ENCODE measurements around the gene OLA1.

The OLA1 gene

DNA sequence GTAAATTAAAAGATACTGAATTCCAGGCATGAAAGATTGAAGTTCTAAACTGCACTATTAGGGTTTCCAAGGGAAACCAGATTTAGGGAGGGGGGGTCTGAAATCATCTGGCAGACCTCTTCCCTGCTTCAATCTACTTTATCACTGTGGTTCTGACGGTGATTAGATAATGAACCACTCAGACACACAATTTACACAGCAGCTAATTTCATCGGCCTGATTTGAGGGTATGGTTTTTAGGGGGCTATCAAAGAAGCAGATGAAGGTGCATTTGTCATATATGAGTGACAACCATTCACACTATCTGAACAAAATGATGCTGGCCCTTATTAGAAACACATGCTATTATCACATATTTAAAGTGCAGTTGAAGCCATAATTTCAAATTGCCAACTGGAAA lies 106.0 kb downstream of the OLA1 start:
- no peak for DNase-seq (ENCODE audit: low read depth)
- no peak overlapping the region for H3K4me3 ChIP-seq (ENCODE audit: low read depth, low read length)

DNA sequence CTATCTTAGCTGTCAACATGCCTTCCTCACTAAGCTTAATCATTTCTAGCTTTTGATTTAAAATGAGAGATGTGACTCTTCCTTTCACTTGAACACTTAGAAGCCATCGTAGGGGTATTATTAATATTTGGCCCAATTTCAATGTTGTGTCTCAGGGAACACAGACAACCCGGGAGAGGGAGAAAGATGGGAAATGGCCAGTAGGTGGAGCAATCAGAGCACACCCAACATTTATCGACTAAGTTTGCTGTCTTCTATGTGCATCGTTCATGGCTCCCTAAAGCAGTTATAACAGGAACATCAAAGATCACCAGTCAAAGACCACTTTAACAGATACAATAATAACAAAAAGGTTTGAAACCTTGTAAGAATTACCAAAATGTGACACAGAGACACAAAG lies 110.2 kb downstream of the OLA1 start:
- no peak for DNase-seq (ENCODE audit: low read depth)
- H3K4me3 ChIP-seq (ENCODE audit: low read depth, low read length): no peak overlapping the region

DNA sequence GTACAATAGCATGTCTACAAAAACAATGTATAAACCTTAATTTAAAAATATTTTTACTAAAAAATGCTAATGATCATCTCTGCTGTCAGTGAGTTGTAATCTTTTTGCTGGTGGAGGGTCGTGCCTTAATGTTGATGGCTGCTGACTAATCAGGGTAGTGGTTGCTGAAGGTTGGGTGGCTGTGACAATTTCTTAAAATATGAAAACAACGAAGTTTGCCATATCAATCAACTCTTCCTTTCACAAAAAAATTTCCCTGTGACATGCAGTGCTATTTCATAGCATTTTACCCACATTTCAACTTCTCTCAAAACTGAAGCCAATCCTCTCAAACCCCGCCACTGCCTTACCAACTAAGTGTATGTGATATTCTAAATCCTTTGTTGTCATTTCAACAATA lies 112.4 kb downstream of the OLA1 start:
- no peak for DNase-seq (ENCODE audit: low read depth)
- no peak overlapping the region for H3K4me3 ChIP-seq (ENCODE audit: low read depth, low read length)

DNA sequence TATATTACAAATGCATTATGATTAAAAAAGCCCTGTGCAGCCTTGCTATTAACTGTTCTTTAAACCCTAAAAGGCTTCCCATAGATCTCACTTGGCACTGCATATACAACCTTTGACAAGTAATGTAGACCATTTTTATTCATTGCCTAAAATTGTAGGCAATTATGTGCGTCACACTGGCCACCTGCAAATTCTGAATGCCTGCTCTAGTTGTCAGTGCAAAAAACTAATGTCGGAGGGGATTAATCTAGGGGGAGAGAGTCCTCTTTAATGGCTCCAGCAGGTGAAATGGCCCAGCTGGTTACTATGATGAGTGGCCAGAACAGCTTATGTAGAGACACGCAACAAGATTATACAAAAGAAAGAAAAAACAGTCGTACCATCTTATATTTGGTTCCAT lies 123.2 kb downstream of the OLA1 start:
- DNase-seq (ENCODE audit: low read depth): no peak
- no peak overlapping the region for H3K4me3 ChIP-seq (ENCODE audit: low read depth, low read length)

DNA sequence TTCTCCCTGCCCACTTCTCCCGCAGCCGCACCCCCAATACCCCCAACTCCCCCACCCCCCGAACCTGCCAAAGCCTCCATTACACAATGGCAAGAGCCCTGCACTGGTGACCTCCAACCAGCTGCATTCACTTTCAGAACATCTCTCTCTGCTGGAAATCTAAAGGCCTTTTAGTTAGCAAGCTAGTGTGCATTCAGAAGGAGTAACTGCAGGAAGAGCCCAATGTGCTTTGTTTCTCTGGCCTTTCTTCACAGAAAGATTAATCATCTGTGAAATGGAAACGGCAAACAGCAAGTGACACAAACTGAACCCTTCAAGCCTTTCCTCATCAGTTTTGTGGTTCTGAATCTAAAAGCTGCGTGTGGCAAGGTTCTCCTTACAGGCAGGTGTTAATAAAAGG lies 124.2 kb downstream of the OLA1 start:
- H3K4me3 ChIP-seq (ENCODE audit: low read depth, low read length): no peak overlapping the region
- no peak for DNase-seq (ENCODE audit: low read depth)

- no peak overlapping the region for H3K4me3 ChIP-seq (ENCODE audit: low read depth, low read length)
- no peak for DNase-seq (ENCODE audit: low read depth)
These were observed 126.1 kb downstream of the OLA1 start for GRCh38 chr2:174122185-174122584.

DNA sequence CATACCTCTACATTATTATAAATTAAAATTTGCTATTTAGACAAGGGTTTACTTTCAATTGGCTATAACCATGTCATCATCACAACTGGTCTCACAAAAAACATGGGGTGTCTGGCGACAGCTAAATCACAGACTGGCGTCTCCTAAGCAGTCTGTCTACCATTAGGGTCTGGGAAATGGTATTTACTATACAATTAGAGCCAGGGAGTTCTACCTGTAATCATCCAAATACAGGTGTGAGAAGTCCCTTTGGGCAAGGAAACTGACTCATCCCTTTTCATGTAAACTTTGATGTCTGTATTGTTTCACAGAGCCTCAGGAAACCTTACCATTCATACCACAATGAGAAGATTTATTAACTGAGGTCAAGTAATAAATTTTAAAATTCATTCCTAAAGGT lies 126.7 kb downstream of the OLA1 start:
- H3K4me3 ChIP-seq (ENCODE audit: low read depth, low read length): no peak overlapping the region
- DNase-seq (ENCODE audit: low read depth): no peak

- no peak for DNase-seq (ENCODE audit: low read depth)
- no peak overlapping the region for H3K4me3 ChIP-seq (ENCODE audit: low read depth, low read length)
These were observed 127.2 kb downstream of the OLA1 start for GRCh38 chr2:174121175-174121574.

DNA sequence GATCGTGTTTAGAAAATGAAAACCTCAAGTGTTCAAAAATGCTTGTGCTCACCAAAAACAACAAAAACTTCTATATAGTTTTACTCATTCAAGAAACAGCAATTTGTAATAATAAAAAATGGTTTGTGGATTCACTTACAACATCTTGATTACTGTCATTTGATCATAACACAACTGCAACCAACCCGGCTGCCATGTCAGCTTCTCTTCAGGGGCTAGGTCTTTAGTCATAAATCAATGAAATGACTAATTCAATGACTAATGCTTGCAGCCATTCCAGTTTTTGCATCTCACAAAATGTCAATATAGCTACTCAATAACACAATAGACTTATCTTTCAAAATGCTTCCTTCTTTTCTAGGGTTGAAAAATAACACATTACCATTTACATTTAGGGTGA lies 128.0 kb downstream of the OLA1 start:
- DNase-seq (ENCODE audit: low read depth): no peak
- no peak overlapping the region for H3K4me3 ChIP-seq (ENCODE audit: low read depth, low read length)

- peak; percentile 43 for DNase-seq (ENCODE audit: low read depth)
- H3K4me3 ChIP-seq (ENCODE audit: low read depth, low read length): peak overlapping the region; percentile 8
These were observed 130.1 kb downstream of the OLA1 start for GRCh38 chr2:174117951-174118930.

- H3K4me3 ChIP-seq (ENCODE audit: low read depth, low read length): no peak overlapping the region
- no peak for DNase-seq (ENCODE audit: low read depth)
These were observed 136.3 kb downstream of the OLA1 start for GRCh38 chr2:174112073-174112472.

- DNase-seq (ENCODE audit: low read depth): no peak
- no peak overlapping the region for H3K4me3 ChIP-seq (ENCODE audit: low read depth, low read length)
These were observed 139.8 kb downstream of the OLA1 start for GRCh38 chr2:174108579-174108978.

GRCh38 chr2:174106736-174107135 lies 141.6 kb downstream of the OLA1 start:
- no peak overlapping the region for H3K4me3 ChIP-seq (ENCODE audit: low read depth, low read length)
- no peak for DNase-seq (ENCODE audit: low read depth)

- no peak for DNase-seq (ENCODE audit: low read depth)
- H3K4me3 ChIP-seq (ENCODE audit: low read depth, low read length): no peak overlapping the region
These were observed 153.8 kb downstream of the OLA1 start for GRCh38 chr2:174094542-174094941.

DNA sequence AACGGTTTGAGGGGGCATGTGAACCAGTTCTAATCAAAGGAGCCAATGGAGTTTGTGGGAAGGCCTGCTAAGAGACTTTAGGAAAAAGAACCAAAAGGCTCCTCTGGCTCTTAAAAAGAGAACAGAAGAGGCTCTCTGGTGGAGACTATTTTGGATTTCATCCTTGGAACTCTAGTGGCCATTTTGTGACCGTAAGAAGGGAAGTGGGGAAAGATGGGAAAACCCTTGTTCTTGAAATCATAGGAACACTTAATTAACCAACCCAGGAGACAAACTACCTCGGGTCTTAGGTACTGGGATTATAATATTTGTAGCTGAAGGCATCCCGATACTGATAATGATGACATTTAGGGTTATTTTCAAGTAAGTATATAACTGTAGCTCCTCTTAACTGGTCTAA lies 157.9 kb downstream of the OLA1 start:
- no peak overlapping the region for H3K4me3 ChIP-seq (ENCODE audit: low read depth, low read length)
- no peak for DNase-seq (ENCODE audit: low read depth)

- H3K4me3 ChIP-seq (ENCODE audit: low read depth, low read length): no peak overlapping the region
- no peak for DNase-seq (ENCODE audit: low read depth)
These were observed 159.4 kb downstream of the OLA1 start for GRCh38 chr2:174088706-174089460.

- no peak overlapping the region for H3K4me3 ChIP-seq (ENCODE audit: low read depth, low read length)
- no peak for DNase-seq (ENCODE audit: low read depth)
These were observed 161.6 kb downstream of the OLA1 start for GRCh38 chr2:174086708-174087107.

GRCh38 chr2:174085781-174086180 lies 162.6 kb downstream of the OLA1 start:
- no peak overlapping the region for H3K4me3 ChIP-seq (ENCODE audit: low read depth, low read length)
- no peak for DNase-seq (ENCODE audit: low read depth)

- no peak for DNase-seq (ENCODE audit: low read depth)
- no peak overlapping the region for H3K4me3 ChIP-seq (ENCODE audit: low read depth, low read length)
These were observed 164.4 kb downstream of the OLA1 start for GRCh38 chr2:174083843-174084458.

- DNase-seq (ENCODE audit: low read depth): no peak
- H3K4me3 ChIP-seq (ENCODE audit: low read depth, low read length): no peak overlapping the region
These were observed 167.6 kb downstream of the OLA1 start for GRCh38 chr2:174080672-174081121.

Data from skeletal muscle cell (primary cell).